Tongue (tissue), 2 donors: ENCODE results near the gene GLI2. TPM values are rescaled to one million over a fixed set of nuclear protein-coding genes. Genes with fewer than 3 reads are reported as not detected.

Experiments used
- DNase-seq: peaks from one replicate; pipeline ENCODE4 v3.0.0-alpha.2; 2015
- total RNA-seq: library from RNA; depleted of rRNA; stranded (reverse); fragments of >200 nt; gene quantifications from one replicate; pipeline ENCODE4 v1.2.3, GENCODE V29; 2014

Gene GLI2
- total RNA-seq, 1 donor from 2014 or later = 6.9 TPM

- DNase-seq = no peak
Measured at GRCh38 chr2:120715353-120715752, 20.3 kb upstream of the GLI2 start.

- DNase-seq = peak; percentile 54
Measured at GRCh38 chr2:120715941-120716340, 19.7 kb upstream of the GLI2 start.

- DNase-seq = no peak
Measured at GRCh38 chr2:120716641-120717585, 18.8 kb upstream of the GLI2 start.

GRCh38 chr2:120719491-120719890 lies 16.2 kb upstream of the GLI2 start:
- no peak for DNase-seq

GRCh38 chr2:120720231-120720630 lies 15.4 kb upstream of the GLI2 start:
- DNase-seq = no peak

- DNase-seq = no peak
Measured at GRCh38 chr2:120720746-120721375, 14.8 kb upstream of the GLI2 start.

- DNase-seq = no peak
Measured at GRCh38 chr2:120722246-120722567, 13.5 kb upstream of the GLI2 start.

GRCh38 chr2:120722568-120723421 lies 12.9 kb upstream of the GLI2 start:
- DNase-seq = no peak

GRCh38 chr2:120726245-120726644 lies 9.4 kb upstream of the GLI2 start:
- DNase-seq = no peak

- DNase-seq = no peak
Measured at GRCh38 chr2:120729406-120730399, 6.0 kb upstream of the GLI2 start.

GRCh38 chr2:120731175-120731574 lies 4.5 kb upstream of the GLI2 start:
- no peak for DNase-seq

GRCh38 chr2:120732506-120733237 lies 3.0 kb upstream of the GLI2 start:
- no peak for DNase-seq

- DNase-seq = peak; percentile 35
Measured at GRCh38 chr2:120733238-120733932, 2.3 kb upstream of the GLI2 start.

GRCh38 chr2:120734930-120735651 lies 577 bp upstream of the GLI2 start:
- DNase-seq = peak; percentile 69

- DNase-seq = no peak
Measured at GRCh38 chr2:120736202-120736623, 545 bp downstream of the GLI2 start.

- DNase-seq = peak; percentile 93
Measured at GRCh38 chr2:120736624-120737339, 1.1 kb downstream of the GLI2 start.

GRCh38 chr2:120737340-120738101 lies 1.9 kb downstream of the GLI2 start:
- DNase-seq = peak; percentile 87

- no peak for DNase-seq
Measured at GRCh38 chr2:120738117-120738516, 2.4 kb downstream of the GLI2 start.
